CD14-positive monocyte (primary cell): ENCODE data around the gene SPATS2L. TPM values are rescaled to one million over a fixed set of nuclear protein-coding genes. Genes with fewer than 3 reads are reported as not detected.

ENCODE experiments used
- DNase-seq, 3 donors: peaks; one replicate each; pipeline ENCODE4 v3.0.0-alpha.2; 2011 to 2022
- H2AFZ ChIP-seq: 2 replicates; pipeline ENCODE4 v1.6.0; 2012; ENCODE audit warnings: mild to moderate bottlenecking, low read depth, low read length, inconsistent platforms; ENCODE audit not compliant: insufficient read depth, poor library complexity, severe bottlenecking
- H3K27ac ChIP-seq, 2 donors: 1 replicate in 1 of 2; 2 replicates in 1 of 2; pipeline ENCODE4 v1.5.1; 2012 to 2013; ENCODE audit warnings: low read length in 2 of 2, control low read depth in 1 of 2, inconsistent platforms in 1 of 2, low read depth in 1 of 2, mild to moderate bottlenecking in 1 of 2
- H3K27me3 ChIP-seq, 2 donors: one replicate each; pipeline versions ENCODE4 v1.6.0 to v1.6.1; 2011 to 2013; ENCODE audit warnings: low read length in 2 of 2; ENCODE audit not compliant: control insufficient read depth in 2 of 2, insufficient read depth in 2 of 2
- H3K36me3 ChIP-seq, 2 donors: replicated peaks in 1 of 2; 1 replicate in 1 of 2; 2 replicates in 1 of 2; pipeline versions ENCODE4 v1.5.1 to v1.6.1; 2012 to 2013; ENCODE audit warnings: low read length in 2 of 2, control low read depth in 1 of 2, inconsistent platforms in 1 of 2, mild to moderate bottlenecking in 1 of 2; ENCODE audit not compliant: insufficient read depth in 2 of 2, control insufficient read depth in 1 of 2
- H3K4me1 ChIP-seq, 2 donors: 1 replicate in 1 of 2; 2 replicates in 1 of 2; pipeline versions ENCODE4 v1.5.1 to v1.6.1; 2012 to 2013; ENCODE audit warnings: low read length in 2 of 2, control low read depth in 1 of 2, inconsistent platforms in 1 of 2, mild to moderate bottlenecking in 1 of 2, moderate library complexity in 1 of 2; ENCODE audit not compliant: insufficient read depth in 2 of 2, control insufficient read depth in 1 of 2
- H3K4me2 ChIP-seq: replicated peaks from 2 replicates; pipeline ENCODE3; 2012; ENCODE audit warnings: low read length, moderate library complexity, mild to moderate bottlenecking; ENCODE audit not compliant: poor library complexity, severe bottlenecking; ENCODE audit errors: extremely low read depth
- H3K4me3 ChIP-seq, 3 experiments: fragments of 200-600 bp in 1 of 3; sonication (generic) in 1 of 3; replicated peaks in 1 of 3; 1 replicate in 2 of 3; 2 replicates in 1 of 3; pipeline ENCODE4 v1.5.1; 2011 to 2013; ENCODE audit warnings: low read length in 3 of 3, mild to moderate bottlenecking in 3 of 3, control low read depth in 2 of 3, low read depth in 2 of 3, inconsistent platforms in 1 of 3, moderate library complexity in 1 of 3
- H3K79me2 ChIP-seq: 2 replicates; pipeline ENCODE4 v1.6.0; 2012; ENCODE audit warnings: mild to moderate bottlenecking, control low read depth, inconsistent platforms, low read length, moderate library complexity; ENCODE audit not compliant: insufficient read depth
- H3K9ac ChIP-seq: 2 replicates; pipeline ENCODE4 v1.6.0; 2017; ENCODE audit warnings: low read length, mild to moderate bottlenecking; ENCODE audit not compliant: insufficient read depth, poor library complexity, severe bottlenecking
- H3K9me3 ChIP-seq, 2 donors: replicated peaks in 1 of 2; 1 replicate in 1 of 2; 2 replicates in 1 of 2; pipeline versions ENCODE4 v1.5.1 to v1.6.1; 2012 to 2013; ENCODE audit warnings: low read length in 2 of 2, control low read depth in 1 of 2; ENCODE audit not compliant: control insufficient read depth in 1 of 2, insufficient read depth in 1 of 2
- H4K20me1 ChIP-seq: 2 replicates; pipeline ENCODE4 v1.6.0; 2012; ENCODE audit warnings: mild to moderate bottlenecking, low read length, control low read depth, moderate library complexity; ENCODE audit not compliant: insufficient read depth
- H3K27ac Mint-ChIP-seq, 7 donors: one replicate each; pipeline ENCODE4 v1.8.0; 2020; ENCODE audit warnings: mild to moderate bottlenecking in 7 of 7, mixed read lengths in 7 of 7, moderate library complexity in 6 of 7, inconsistent platforms in 2 of 7
- H3K27me3 Mint-ChIP-seq, 3 donors: one replicate each; pipeline ENCODE4 v1.8.0; 2021 to 2022; ENCODE audit warnings: low read depth in 3 of 3, mild to moderate bottlenecking in 3 of 3, mixed read lengths in 3 of 3, moderate library complexity in 3 of 3, inconsistent platforms in 1 of 3
- H3K36me3 Mint-ChIP-seq, 2 donors: one replicate each; pipeline ENCODE4 v1.8.0; 2020; ENCODE audit warnings: mixed read lengths in 2 of 2, inconsistent platforms in 1 of 2, mild to moderate bottlenecking in 1 of 2
- H3K4me1 Mint-ChIP-seq: one replicate; pipeline ENCODE4 v1.8.0; 2020; ENCODE audit warnings: mild to moderate bottlenecking, mixed read lengths
- H3K4me3 Mint-ChIP-seq, 2 donors: one replicate each; pipeline ENCODE4 v1.8.0; 2020; ENCODE audit warnings: mild to moderate bottlenecking in 2 of 2, mixed read lengths in 2 of 2, moderate library complexity in 1 of 2
- H3K9me3 Mint-ChIP-seq, 7 donors: one replicate each; pipeline ENCODE4 v1.8.0; 2020 to 2022; ENCODE audit warnings: mixed read lengths in 7 of 7, mild to moderate bottlenecking in 6 of 7, moderate library complexity in 6 of 7, inconsistent platforms in 2 of 7
- CTCF ChIP-seq: fragments of 200-600 bp; IDR thresholded peaks from one replicate; pipeline ENCODE4 v1.8.0; 2022; ENCODE audit warnings: antibody characterized with exemption, mild to moderate bottlenecking
- WGBS: methylation state at CpG from one replicate; pipeline ENCODE4 v1.1.5; 2013; ENCODE audit warnings: missing lambda C conversion rate; ENCODE audit not compliant: insufficient coverage; 5-methylcytosine and 5-hydroxymethylcytosine counted together
- intact Hi-C, 2 donors: fragments of 100-400 bp; cut with micrococcal nuclease; formaldehyde crosslinking; loops; one replicate each; pipeline versions ENCODE4 v1.15.0 to v1.15.1; 2023
- polyA plus RNA-seq, 3 donors: library from polyadenylated mRNA; depleted of rRNA in 1 of 3; unstranded in 2 of 3; stranded (reverse) in 1 of 3; fragments of 300-500 nt in 2 of 3; fragments of >200 nt in 1 of 3; fragmentation: Illumina TruSeq in 2 of 3; gene quantifications; 1 replicate in 2 of 3; 2 replicates in 1 of 3; pipeline ENCODE4 v1.2.3, GENCODE V29; 2012 to 2021

SPATS2L gene
- polyA plus RNA-seq, 3 donors: 2.7 to 5.2 (median 3.2) TPM

GRCh38 chr2:200411831-200412230 is 105.3 kb downstream of the SPATS2L start:
- DNase-seq: no peak
- no peaks in the 10 kb centered on the region for H4K20me1 ChIP-seq
- H3K4me1 ChIP-seq: peaks cover under 1 to 1% of the 10 kb centered on the region in 2 donors
- H3K9ac ChIP-seq: no peak overlapping the region
- H3K79me2 ChIP-seq: no peaks in the 10 kb centered on the region
- no peaks in the 10 kb centered on the region for H3K27me3 ChIP-seq
- peaks cover 2% of the 10 kb centered on the region for H3K4me1 Mint-ChIP-seq
- no peak overlapping the region for H3K27ac Mint-ChIP-seq
- H3K4me3 ChIP-seq: no peak overlapping the region
- peaks cover 0 to under 1% of the 10 kb centered on the region in 2 donors for H3K36me3 ChIP-seq
- peaks cover 0 to 5% (median 2%) of the 10 kb centered on the region in 7 donors for H3K9me3 Mint-ChIP-seq
- no peak for TF ChIP-seq CTCF
- H3K4me2 ChIP-seq: no peak overlapping the region
- intact Hi-C loops: no loop called here
- H3K9me3 ChIP-seq: peaks cover 0 to 6% of the 10 kb centered on the region in 2 donors
- H3K27ac ChIP-seq: no peak overlapping the region
- H3K36me3 Mint-ChIP-seq: peaks cover 0 to 2% of the 10 kb centered on the region in 2 donors
- no peaks in the 10 kb centered on the region for H3K27me3 Mint-ChIP-seq
- H3K4me3 Mint-ChIP-seq: no peak overlapping the region
- H2AFZ ChIP-seq: no peak overlapping the region

- H3K36me3 Mint-ChIP-seq: peaks cover 5 to 8% of the 10 kb centered on the region in 2 donors
- Histone ChIP-seq H3K4me3 (no peak overlapping the region), H3K9ac (no peak overlapping the region), H3K27ac (no peak overlapping the region), H3K4me1 (no peaks in the 10 kb centered on the region), H3K4me2 (no peak overlapping the region), H3K79me2 (no peaks in the 10 kb centered on the region), H3K36me3 (peaks cover 0 to 8% of the 10 kb centered on the region in 2 donors), H3K27me3 (no peaks in the 10 kb centered on the region), H3K9me3 (no peaks in the 10 kb centered on the region), H4K20me1 (no peaks in the 10 kb centered on the region), H2AFZ (no peak overlapping the region)
- no peak for TF ChIP-seq CTCF
- H3K9me3 Mint-ChIP-seq: no peaks in the 10 kb centered on the region
- no peak overlapping the region for H3K27ac Mint-ChIP-seq
- H3K4me1 Mint-ChIP-seq: no peaks in the 10 kb centered on the region
- DNase-seq: no peak
- H3K27me3 Mint-ChIP-seq: no peaks in the 10 kb centered on the region
- no peak overlapping the region for H3K4me3 Mint-ChIP-seq
- intact Hi-C loops: no loop called here
- 83% methylated on average over 1 of the region's 5 CpGs for WGBS
These were observed 107.9 kb downstream of the SPATS2L start for GRCh38 chr2:200414367-200414766.
